ENCODE data around the gene ZNF682. TPM values are rescaled to one million over a fixed set of nuclear protein-coding genes. Genes with fewer than 3 reads are reported as not detected.

ZNF682 gene
- total and polyA plus RNA-seq, 2 of the 13 experiments (the other 11 are each of a cell fraction or from before 2014, with no cell fraction given): 2.0 to 7.2 TPM

DNA sequence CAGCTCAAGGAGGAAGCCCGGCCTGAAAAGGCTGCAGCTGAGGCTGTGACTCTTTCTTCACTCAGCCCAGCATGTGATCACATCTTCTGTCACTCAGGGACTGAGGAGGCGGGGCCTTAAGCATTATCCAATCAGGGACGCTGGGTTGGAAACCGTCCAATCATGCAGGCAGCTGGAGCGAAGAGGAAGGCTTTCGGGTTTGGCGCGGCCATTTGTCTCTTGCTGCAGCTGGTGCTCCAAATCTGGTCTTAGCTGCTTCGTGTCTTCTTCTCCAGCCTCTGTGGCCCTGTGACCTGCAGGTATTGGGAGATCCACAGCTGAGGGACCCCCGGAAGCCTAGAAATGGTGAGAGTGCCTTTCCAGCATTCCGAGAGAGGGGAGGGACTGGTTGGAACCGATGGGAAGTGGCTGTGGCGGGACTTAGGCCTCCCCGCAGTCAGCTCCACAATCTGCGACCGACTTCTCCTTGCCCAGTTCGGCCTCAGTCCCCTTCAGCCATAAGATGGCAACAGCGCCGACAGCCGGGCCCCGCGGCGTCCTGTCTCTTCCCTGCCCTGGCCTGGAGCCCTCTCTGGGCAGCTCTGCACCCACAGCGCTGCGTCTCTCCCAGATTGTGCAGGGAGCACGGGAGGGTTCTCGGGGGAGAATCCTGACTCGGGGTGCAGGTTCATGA lies 38.6 kb upstream of the ZNF682 start, which contains the start of gene ZNF90 (continued):
- no peak for TF ChIP-seq IRF1 (CRISPR knock-in tag; IDR thresholded peaks at IDR 0.05; ENCODE audit: low read depth)
- TF ChIP-seq, protein P1, sequence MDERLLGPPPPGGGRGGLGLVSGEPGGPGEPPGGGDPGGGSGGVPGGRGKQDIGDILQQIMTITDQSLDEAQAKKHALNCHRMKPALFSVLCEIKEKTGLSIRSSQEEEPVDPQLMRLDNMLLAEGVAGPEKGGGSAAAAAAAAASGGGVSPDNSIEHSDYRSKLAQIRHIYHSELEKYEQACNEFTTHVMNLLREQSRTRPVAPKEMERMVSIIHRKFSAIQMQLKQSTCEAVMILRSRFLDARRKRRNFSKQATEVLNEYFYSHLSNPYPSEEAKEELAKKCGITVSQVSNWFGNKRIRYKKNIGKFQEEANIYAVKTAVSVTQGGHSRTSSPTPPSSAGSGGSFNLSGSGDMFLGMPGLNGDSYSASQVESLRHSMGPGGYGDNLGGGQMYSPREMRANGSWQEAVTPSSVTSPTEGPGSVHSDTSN (CRISPR knock-in tag; IDR thresholded peaks at IDR 0.05): peak; percentile 79
- no peak for TF ChIP-seq TOE1 (CRISPR knock-in tag; IDR thresholded peaks at IDR 0.05)
- no peak for TF ChIP-seq ZNF879 (CRISPR knock-in tag; IDR thresholded peaks at IDR 0.05)
- no peak for TF ChIP-seq MEIS1 (CRISPR knock-in tag; IDR thresholded peaks at IDR 0.05; ENCODE audit: borderline replicate concordance)
- no peak for TF ChIP-seq RARA (CRISPR knock-in tag; IDR thresholded peaks at IDR 0.05)
- no peak for TF ChIP-seq HIVEP1 (CRISPR knock-in tag; IDR thresholded peaks at IDR 0.05)
- TF ChIP-seq JARID2 (CRISPR knock-in tag; IDR thresholded peaks at IDR 0.05; ENCODE audit: insufficient replicate concordance): no peak
- TF ChIP-seq TFDP1 (CRISPR knock-in tag; IDR thresholded peaks at IDR 0.05; ENCODE audit: borderline replicate concordance): peak; percentile 70; the same call in 1 of the 2 replicates
- TF ChIP-seq ZNF17 (CRISPR knock-in tag; IDR thresholded peaks at IDR 0.05): no peak
- TF ChIP-seq ZNF335 (CRISPR knock-in tag; IDR thresholded peaks at IDR 0.05): no peak
- TF ChIP-seq MBD4 (IDR thresholded peaks at IDR 0.05; ENCODE audit: borderline replicate concordance, low read length): no peak
- no peak for TF ChIP-seq MIER3 (CRISPR knock-in tag; IDR thresholded peaks at IDR 0.05; ENCODE audit: borderline replicate concordance)
- TF ChIP-seq NBN (conservative IDR thresholded peaks at IDR 0.05): no peak
- TF ChIP-seq MNT (IDR thresholded peaks at IDR 0.05): no peak
- no peak for TF ChIP-seq CBX5 (CRISPR knock-in tag; IDR thresholded peaks at IDR 0.05; ENCODE audit: borderline replicate concordance)
- no peak for TF ChIP-seq ZNF225 (CRISPR knock-in tag; IDR thresholded peaks at IDR 0.05)
- no peak for TF ChIP-seq ZNF660 (CRISPR knock-in tag; IDR thresholded peaks at IDR 0.05; ENCODE audit: borderline replicate concordance, low read depth)
- TF ChIP-seq SOX5 (CRISPR knock-in tag; IDR thresholded peaks at IDR 0.05; ENCODE audit: borderline replicate concordance): no peak
- TF ChIP-seq ZNF280B (CRISPR knock-in tag; IDR thresholded peaks at IDR 0.05; ENCODE audit: borderline replicate concordance): 0 out of 2 replicates have a peak, but pooled peaks have one; percentile 33
- no peak for TF ChIP-seq ZNF354B (CRISPR knock-in tag; IDR thresholded peaks at IDR 0.05)
- TF ChIP-seq GATAD2A (CRISPR knock-in tag; IDR thresholded peaks at IDR 0.05): no peak
- no peak for TF ChIP-seq TBL1XR1 (IDR thresholded peaks at IDR 0.05; ENCODE audit: borderline replicate concordance, low read length, partially characterized antibody)

All from HepG2 (cell line).